ENCODE measurements around the gene WFDC6.

WFDC6 gene

GRCh38 chr20:45515147-45515913 is 24.0 kb downstream of the WFDC6 start, which contains the start of gene SPINT3:
SPINT3 (minus strand) TSS chr20:45515622; CDS start chr20:45515608, 14 bp downstream.
- no peak for DNase-seq (ENCODE audit: low spot score)

DNA sequence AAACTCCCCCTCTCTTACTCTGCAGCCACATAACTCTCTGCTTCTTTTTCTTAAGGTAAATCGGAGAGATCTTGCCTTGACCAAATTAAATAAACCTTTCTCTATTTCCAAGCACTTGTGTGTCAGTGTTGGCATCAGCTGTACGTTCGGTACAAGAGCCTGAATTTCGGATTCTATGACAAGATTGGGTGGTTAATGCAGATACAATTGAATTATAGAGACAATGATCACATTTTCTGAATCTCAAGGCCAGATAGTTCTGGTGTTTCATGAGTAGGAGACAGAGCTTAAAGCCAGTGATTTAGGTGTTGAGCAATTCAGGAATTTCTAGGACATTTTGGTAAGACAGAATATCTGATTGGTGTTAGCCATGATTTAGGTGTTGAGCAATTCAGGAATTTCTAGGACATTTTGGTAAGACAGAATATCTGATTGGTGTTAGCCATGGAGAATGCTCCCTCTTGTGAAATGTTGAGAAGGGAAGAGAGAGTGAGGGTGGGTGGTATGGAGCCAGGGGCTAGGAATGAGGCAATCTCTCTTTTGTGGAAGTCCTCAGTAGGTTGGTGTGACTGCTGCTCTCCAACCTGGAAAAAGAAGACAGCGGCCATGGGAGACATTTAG is 28.9 kb downstream of the WFDC6 start:
- no peak for DNase-seq (ENCODE audit: low spot score)

GRCh38 chr20:45509091-45509490 is 30.2 kb downstream of the WFDC6 start:
- no peak for DNase-seq (ENCODE audit: low spot score)

DNA sequence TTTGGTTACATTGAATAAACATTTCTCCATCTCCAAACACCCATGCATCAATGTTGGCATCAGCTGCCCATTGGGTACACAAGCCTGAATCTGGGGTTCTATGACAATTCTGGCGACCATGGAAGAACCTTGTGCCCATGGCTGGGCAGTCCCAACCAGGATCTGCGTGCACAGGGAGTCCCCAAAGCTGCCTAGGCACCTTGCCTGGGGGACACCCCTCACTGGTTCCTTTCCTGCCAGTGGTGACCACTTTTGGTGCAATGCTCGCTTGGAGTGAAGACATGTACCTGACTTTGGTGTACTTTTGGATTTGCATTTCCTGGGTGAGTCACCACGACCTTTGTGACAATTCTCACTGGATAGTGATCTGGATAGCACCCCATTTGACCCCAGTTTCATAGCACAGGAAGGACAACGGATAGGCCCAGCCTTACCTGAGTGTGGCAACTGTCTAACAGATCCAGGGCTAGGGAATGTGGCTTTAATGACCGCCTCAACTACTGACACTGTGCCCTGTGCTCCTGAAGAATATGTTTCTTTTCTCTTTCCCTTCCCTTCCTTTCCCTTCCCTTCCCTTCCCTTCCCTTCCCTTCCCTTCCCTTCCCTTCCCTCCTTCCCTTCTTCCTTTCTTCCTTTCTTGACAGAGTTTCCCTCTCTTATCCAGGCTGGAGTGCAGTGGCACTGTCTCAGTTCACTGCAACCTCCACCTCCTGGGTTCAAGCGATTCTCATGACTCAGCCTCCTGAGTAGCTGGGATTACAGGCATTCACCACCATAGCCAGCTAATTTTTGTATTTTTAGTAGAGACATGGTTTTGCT is 31.0 kb downstream of the WFDC6 start:
- no peak for DNase-seq (ENCODE audit: low spot score)

- DNase-seq (ENCODE audit: low spot score) = peak; percentile 20
Measured at GRCh38 chr20:45507011-45507820, 32.1 kb downstream of the WFDC6 start.

- no peak for DNase-seq (ENCODE audit: low spot score)
Measured at GRCh38 chr20:45506398-45506797, 32.9 kb downstream of the WFDC6 start.

GRCh38 chr20:45503403-45503802 is 35.9 kb downstream of the WFDC6 start:
- DNase-seq (ENCODE audit: low spot score) = no peak

DNA sequence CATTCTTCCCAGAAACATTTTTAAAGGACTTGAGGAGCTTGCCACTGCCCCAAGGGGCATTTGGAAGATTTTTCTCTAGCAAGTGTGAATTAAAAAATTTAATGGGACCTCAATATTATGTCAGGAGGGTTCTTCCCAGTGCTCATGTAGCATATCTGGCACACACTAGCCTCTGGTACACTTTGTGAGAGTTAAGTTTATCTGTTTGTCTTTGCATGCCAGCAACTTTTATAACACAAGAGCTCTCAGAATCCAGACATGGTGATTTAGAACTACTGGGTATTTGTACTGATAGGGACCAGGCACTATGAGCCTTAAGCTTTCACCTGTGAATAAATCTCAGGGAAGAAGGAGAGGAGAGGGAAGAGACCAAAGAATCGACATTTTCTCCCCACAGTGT is 36.7 kb downstream of the WFDC6 start:
- no peak for DNase-seq (ENCODE audit: low spot score)

GRCh38 chr20:45501600-45501999 is 37.7 kb downstream of the WFDC6 start:
- DNase-seq (ENCODE audit: low spot score) = no peak

DNA sequence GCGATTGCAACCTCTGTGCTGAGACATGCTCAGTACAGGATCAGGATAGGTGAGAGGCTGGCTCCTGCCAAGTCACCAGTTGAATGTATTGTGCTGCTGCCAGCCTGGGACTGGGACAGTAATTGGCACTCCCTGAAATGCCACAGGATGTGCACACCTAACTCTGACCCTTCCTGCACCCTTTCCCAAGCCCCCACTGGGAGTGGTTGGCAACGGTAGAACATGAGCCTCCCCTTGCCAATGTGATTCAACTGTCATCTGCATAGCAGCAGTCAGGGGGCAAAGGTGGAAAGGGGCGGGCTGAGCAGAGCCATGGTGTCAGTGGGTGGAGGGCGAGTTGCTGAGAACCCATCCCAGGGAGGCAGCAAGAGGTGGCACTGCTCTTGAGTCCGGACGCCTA is 39.3 kb downstream of the WFDC6 start:
- no peak for DNase-seq (ENCODE audit: low spot score)

DNA sequence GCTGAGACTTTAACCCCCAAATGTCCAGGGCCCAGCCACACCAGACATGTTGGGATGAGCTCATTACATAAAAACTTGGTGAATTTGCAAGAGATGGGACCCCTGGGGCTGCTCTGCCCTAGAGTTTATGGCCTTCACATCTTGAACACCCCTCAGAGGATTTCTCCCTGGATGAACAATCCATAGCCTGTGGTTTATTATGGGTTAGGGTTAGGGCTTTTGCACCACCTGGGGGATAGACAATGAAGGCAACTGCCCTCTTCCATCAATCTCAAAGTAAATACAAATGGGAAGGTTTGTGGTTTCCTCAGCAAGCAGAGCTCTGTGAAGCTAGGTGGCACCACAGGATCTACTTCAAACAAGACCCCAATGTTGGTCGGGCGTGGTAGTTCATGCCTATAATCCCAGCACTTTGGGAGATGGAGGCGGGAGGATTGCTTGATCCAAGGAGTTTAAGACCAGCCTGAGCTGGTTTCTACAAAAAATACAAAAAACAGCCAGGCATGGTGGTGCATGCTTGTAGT is 41.2 kb downstream of the WFDC6 start:
- no peak for DNase-seq (ENCODE audit: low spot score)

GRCh38 chr20:45496166-45496565 is 43.1 kb downstream of the WFDC6 start:
- DNase-seq (ENCODE audit: low spot score) = no peak

GRCh38 chr20:45495501-45495941 is 43.8 kb downstream of the WFDC6 start:
- DNase-seq (ENCODE audit: low spot score) = no peak

GRCh38 chr20:45489083-45489531 is 50.2 kb downstream of the WFDC6 start:
- DNase-seq (ENCODE audit: low spot score) = no peak

GRCh38 chr20:45487231-45487635 is 52.0 kb downstream of the WFDC6 start:
- no peak for DNase-seq (ENCODE audit: low spot score)

- no peak for DNase-seq (ENCODE audit: low spot score)
Measured at GRCh38 chr20:45485388-45485787, 53.9 kb downstream of the WFDC6 start.

DNA sequence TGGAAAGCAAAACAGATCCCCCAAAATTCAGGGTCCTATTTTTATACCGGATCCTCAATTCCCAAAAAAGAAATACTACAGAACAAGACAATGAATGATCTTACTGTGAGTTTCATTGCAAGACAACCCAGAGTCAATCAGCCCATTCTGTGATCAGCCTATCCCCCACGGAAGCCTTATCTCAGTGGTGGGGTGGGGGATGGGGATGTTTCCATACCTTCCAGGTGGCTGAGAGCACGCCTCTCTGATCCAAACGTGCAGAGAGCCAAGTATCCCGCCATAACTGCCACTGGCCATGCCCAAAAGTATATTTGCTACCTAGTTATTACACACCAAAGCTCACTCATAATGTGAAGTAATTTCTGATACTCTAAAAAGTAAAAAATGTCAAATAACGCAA is 54.6 kb downstream of the WFDC6 start:
- DNase-seq (ENCODE audit: low spot score) = no peak
